Colonic mucosa (tissue), 4 donors: ENCODE results near the gene UNK. TPM values are rescaled to one million over a fixed set of nuclear protein-coding genes. Genes with fewer than 3 reads are reported as not detected.

Source experiments
- DNase-seq: peaks from one replicate; pipeline ENCODE4 v3.0.0-alpha.2; 2020
- H3K27ac ChIP-seq: fragments of 200-600 bp; one replicate; pipeline ENCODE4 v1.8.0; 2021
- H3K27me3 ChIP-seq: fragments of 200-600 bp; one replicate; pipeline ENCODE4 v1.8.0; 2021
- H3K36me3 ChIP-seq: fragments of 200-600 bp; one replicate; pipeline ENCODE4 v1.8.0; 2021
- H3K4me1 ChIP-seq: fragments of 200-600 bp; one replicate; pipeline ENCODE4 v1.8.0; 2021; ENCODE audit warnings: mild to moderate bottlenecking
- H3K4me3 ChIP-seq: fragments of 200-600 bp; one replicate; pipeline ENCODE4 v1.8.0; 2021
- H3K9ac ChIP-seq, 2 donors: one replicate each; pipeline ENCODE4 v1.7.0; 2013; ENCODE audit warnings: control low read depth in 2 of 2, low read depth in 2 of 2, low read length in 2 of 2
- H3K9me3 ChIP-seq: fragments of 200-600 bp; one replicate; pipeline ENCODE4 v1.8.0; 2021
- CTCF ChIP-seq: fragments of 200-600 bp; IDR thresholded peaks from one replicate; pipeline ENCODE4 v1.8.0; 2022; ENCODE audit warnings: antibody characterized with exemption, mild to moderate bottlenecking
- intact Hi-C: fragments of 100-400 bp; cut with DNase I; formaldehyde crosslinking; loops from one replicate; pipeline ENCODE4 v1.14.1; 2022
- total RNA-seq, 2 donors: library from RNA; stranded (reverse); fragmentation: NEBNext Ultra II Directional in 1 of 2; extraction: Animal tissue kit (Norgen Biotek cat#: 25700) in 1 of 2; gene quantifications; one replicate each; pipeline ENCODE4 v1.2.1, GENCODE V29; 2021
- donor health status: healthy.
- donor health status: DM: no; HTN: no; CAD: no.
- donor health status: DM: no; HTN: no; CAD: no.

UNK gene
- 10 to 100 TPM; 18.4 to 26.0 TPM for total RNA-seq

- DNase-seq = peak; percentile 98
- no peaks in the 10 kb centered on the region for H3K9me3 ChIP-seq
- intact Hi-C loops = no loop called here
- H3K4me1 ChIP-seq = peaks cover 7% of the 10 kb centered on the region
- no peak for TF ChIP-seq CTCF
- H3K9ac ChIP-seq = peak within 1 kb of the TSS; percentile 60 to 86
- peak within 1 kb of the TSS; percentile 97 for H3K27ac ChIP-seq
- peak within 1 kb of the TSS; percentile 50 for H3K4me3 ChIP-seq
- no peaks in the 10 kb centered on the region for H3K27me3 ChIP-seq
- no peaks in the 10 kb centered on the region for H3K36me3 ChIP-seq
Measured at GRCh38 chr17:75784473-75785015, at the start of gene UNK. Gene UNK, plus strand, starts transcription at chr17:75784806. Its CDS starts 75 bp downstream, at chr17:75784881.

DNA sequence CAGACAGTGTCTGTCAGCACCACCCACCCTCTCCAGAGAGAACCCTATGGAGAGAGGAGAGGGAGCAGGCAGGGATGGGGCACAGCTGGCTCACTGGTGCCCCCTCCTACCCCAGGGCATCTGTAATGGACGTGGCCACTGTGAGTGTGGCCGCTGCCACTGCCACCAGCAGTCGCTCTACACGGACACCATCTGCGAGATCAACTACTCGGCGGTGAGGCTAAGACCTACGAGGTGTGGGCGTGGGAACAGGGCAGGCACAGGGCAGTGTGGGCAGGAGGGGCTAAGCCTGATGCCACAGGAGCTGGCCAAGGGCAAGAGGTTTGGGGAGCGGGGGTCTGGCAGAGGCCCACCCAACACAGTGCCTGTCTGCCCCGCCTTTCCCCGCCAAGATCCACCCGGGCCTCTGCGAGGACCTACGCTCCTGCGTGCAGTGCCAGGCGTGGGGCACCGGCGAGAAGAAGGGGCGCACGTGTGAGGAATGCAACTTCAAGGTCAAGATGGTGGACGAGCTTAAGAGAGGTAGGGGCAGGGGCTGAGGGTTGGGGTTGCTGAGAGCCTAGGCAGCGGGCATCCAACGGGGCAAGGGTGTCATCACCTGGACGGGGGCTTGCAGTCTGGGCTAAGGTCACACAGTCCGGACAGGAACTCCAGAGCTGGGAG is 48.3 kb upstream of the UNK start:
- no peaks in the 10 kb centered on the region for H3K9me3 ChIP-seq
- intact Hi-C loops = no loop called here

DNA sequence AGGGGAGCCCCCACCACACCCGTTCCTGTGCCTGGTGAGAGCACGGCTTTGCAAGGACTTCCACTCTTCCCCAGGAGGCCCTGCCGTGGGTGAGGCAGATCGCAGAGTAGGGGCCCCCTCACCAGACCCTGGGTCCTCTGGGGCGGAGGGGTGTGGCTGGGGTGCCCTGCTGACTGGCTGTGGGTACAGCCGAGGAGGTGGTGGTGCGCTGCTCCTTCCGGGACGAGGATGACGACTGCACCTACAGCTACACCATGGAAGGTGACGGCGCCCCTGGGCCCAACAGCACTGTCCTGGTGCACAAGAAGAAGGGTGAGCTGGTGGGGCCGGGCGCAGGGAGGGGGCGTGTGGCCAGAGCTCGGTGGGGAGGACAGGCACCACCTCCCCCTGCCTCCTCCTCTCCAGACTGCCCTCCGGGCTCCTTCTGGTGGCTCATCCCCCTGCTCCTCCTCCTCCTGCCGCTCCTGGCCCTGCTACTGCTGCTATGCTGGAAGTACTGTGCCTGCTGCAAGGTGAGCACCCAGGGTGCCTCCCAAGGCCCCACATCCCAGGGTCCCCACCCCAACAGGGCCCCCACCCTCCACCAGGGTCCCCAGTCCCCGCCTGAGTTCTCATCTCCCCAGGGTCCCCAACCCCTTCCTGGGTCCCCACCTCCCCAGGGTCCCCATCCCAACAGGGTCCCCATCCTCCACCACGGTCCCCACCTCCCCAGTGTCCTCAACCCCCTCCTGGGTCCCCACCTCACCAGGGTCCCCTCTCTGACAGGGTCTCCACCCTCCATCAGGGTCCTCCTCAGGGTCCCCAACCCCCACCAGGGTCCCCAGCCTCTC is 47.3 kb upstream of the UNK start:
- no peak for TF ChIP-seq CTCF
- DNase-seq = no peak
- Histone ChIP-seq H3K36me3 (peaks cover 8% of the 10 kb centered on the region), H3K9ac (no peak overlapping the region), H3K4me3 (no peak overlapping the region), H3K27me3 (no peaks in the 10 kb centered on the region), H3K9me3 (no peaks in the 10 kb centered on the region), H3K4me1 (peaks cover 3% of the 10 kb centered on the region), H3K27ac (no peak overlapping the region)
- intact Hi-C loops = no loop called here

More for the DNA sequence above, 48.3 kb upstream of the UNK start:
- Histone ChIP-seq H3K36me3 (peaks cover 8% of the 10 kb centered on the region), H3K27me3 (no peaks in the 10 kb centered on the region), H3K4me3 (no peak overlapping the region), H3K27ac (no peak overlapping the region), H3K4me1 (peaks cover 3% of the 10 kb centered on the region), H3K9ac (no peak overlapping the region)
- TF ChIP-seq CTCF = no peak
- no peak for DNase-seq

GRCh38 chr17:75738218-75738802 is 46.3 kb upstream of the UNK start:
- TF ChIP-seq CTCF = no peak
- Histone ChIP-seq H3K4me1 (no peaks in the 10 kb centered on the region), H3K27me3 (no peaks in the 10 kb centered on the region), H3K36me3 (peaks cover 8% of the 10 kb centered on the region), H3K27ac (no peak overlapping the region), H3K9me3 (no peaks in the 10 kb centered on the region), H3K4me3 (no peak overlapping the region), H3K9ac (no peak overlapping the region)
- intact Hi-C loops = no loop called here
- DNase-seq = no peak

GRCh38 chr17:75739174-75739573 is 45.4 kb upstream of the UNK start:
- Histone ChIP-seq H3K36me3 (peaks cover 8% of the 10 kb centered on the region), H3K9me3 (no peaks in the 10 kb centered on the region), H3K4me1 (no peaks in the 10 kb centered on the region), H3K27ac (no peak overlapping the region), H3K9ac (no peak overlapping the region), H3K4me3 (no peak overlapping the region), H3K27me3 (no peaks in the 10 kb centered on the region)
- intact Hi-C loops = no loop called here
- TF ChIP-seq CTCF = no peak
- no peak for DNase-seq
